Hematopoietic multipotent progenitor cell treated with erythropoietin and hydrocortisone succinate and interleukin-3 and kit ligand, for 8 days (in vitro differentiated cells): ENCODE data around the gene GREB1.

Experiments
- DNase-seq: peaks from one replicate; pipeline ENCODE4 v3.0.0-alpha.2; 2015

The GREB1 gene

GRCh38 chr2:11667866-11668637 lies 134.2 kb downstream of the GREB1 start:
- no peak for DNase-seq

DNA sequence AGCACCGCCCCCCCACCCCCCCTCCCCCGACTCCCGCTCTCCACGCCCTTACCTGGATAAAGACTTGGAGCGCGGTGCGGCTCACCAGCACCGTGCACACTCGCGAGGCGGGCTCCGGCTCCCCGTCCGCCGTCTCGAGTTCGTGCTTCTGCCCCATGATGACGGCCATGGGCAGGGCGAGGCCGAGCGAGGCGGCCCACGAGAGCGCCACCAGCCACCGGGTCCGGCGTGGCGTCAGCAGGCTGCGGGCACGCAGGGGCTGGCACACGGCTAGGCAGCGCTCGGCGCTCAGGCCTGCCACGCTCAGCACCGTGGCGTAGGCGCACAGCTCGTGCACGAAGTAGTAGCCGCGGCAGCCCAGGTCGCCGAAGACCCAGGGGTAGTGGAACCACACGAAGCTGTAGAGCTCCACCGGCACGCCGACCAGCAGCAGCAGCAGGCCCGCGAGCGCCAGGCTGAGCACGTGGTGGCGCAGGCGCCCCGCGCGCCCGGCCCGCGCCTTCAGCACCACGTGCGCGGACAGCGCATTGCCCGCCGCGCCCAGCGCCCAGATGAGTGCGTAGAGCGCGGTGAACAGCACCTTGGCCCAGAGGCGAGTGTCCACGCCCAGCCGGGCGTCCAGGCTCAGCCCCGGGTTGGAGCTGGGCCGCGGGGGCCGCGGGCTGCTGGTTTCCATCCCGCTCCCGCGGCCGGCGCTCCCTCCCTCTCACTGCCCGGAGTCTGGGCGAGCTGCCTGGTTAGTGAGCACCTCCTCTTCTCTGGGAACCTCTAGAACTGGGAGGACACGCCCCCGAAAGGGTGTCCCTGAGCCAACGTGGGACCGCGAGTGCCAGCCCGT lies 135.8 kb downstream of the GREB1 start, which contains the start of gene NTSR2:
NTSR2 (minus strand) TSS at position 742 of the 838 bp plus-strand sequence; CDS start at position 676, 66 bp downstream.
- DNase-seq: peak; percentile 55

- no peak for DNase-seq
Observed at GRCh38 chr2:11672407-11672806, 138.6 kb downstream of the GREB1 start.

DNA sequence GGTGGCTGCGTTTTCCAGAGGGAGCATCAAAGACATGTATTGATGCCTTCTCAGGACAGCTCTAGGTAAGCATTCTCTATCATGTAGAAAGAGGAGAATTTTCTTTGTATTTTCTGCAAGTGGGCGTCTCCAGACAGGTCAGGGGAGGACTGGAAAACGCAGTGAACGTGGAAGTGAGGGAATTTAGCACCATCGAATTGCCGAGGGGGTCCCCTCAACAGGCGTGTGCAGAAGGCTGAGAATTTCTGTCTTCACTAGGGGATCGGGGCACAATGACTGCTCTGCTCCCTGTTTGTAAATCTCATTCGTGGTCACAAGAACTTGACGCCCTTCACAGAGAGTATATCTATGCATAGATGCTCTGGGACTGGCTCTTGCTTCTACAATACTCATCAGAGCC lies 141.1 kb downstream of the GREB1 start:
- DNase-seq: no peak

DNA sequence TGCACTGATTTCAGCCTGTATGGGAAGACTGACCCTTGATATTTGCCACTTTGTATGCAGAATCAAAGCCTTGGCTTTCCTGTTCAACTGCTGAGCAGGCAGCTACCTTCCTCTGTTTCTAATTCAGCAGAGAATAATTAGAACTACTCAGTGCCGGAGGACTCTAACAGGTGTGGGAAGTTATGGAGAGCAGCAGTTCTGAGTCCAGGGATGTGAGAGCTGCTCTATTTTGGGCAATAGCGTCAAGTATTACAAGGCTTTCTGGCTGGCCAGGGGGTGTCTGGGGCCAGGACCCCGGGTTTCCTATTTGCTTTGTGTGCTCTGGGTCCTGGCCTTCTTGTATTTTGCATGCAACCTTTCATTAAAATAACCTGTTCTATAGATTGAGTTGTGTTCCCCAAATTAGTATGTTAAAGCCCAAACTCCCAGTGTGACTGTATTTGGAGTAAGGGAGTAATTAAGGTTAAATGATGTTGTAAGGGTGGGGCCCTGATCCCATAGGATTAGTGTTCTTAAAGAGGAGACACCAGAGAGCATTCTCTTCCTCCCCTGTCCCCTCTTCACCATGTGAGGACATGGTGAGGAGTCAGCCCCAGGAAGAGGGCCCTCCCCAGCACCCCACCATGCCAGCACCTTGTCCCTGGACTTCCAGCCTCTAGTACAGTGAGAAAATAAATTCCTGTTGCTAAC lies 141.7 kb downstream of the GREB1 start:
- no peak for DNase-seq

- DNase-seq: no peak
Observed at GRCh38 chr2:11676640-11677039, 142.8 kb downstream of the GREB1 start.

DNA sequence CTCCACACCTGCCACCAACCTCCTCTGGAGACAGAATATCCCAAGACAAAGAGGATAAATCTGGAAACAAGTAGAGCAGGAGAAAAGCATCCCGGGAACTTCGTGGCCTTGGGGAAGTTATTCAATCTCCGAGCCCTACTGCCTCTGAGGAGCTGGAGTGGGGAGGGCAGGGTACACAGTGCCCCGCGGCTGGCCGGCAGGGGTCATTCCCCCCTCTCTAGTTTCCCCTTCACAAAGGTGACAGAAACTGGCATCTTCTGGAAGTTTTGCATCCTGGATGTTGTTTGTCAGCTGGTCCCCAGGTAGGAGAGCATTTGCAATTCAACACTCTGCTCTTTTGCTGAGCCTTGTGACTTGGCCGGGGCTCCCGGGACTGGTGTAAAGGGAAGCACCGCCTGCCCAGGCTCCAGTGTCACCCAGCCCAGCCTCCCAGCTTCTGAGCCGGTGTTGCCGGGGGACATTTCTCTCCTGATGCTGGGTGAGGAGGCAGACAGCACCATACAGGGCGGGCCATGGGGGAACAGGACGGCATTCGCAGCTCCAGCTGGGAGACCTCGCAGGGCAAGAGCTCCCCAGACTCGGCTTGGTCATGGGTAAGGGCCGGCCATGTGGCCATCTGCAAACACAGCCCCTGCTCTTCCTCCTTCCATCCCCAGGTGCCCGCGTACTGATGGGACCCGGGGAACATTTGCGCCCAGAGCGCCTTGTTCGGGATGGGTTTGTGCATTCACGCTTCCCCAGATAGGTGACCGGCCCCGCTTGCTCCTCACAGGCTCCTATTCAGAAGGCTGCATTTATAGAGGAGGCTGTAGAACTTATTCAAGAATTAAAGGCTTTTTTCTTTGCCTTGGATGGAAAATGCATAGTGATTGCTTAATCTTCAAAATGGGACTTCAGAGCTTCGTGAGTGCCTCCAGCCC lies 143.6 kb downstream of the GREB1 start:
- DNase-seq: no peak

DNA sequence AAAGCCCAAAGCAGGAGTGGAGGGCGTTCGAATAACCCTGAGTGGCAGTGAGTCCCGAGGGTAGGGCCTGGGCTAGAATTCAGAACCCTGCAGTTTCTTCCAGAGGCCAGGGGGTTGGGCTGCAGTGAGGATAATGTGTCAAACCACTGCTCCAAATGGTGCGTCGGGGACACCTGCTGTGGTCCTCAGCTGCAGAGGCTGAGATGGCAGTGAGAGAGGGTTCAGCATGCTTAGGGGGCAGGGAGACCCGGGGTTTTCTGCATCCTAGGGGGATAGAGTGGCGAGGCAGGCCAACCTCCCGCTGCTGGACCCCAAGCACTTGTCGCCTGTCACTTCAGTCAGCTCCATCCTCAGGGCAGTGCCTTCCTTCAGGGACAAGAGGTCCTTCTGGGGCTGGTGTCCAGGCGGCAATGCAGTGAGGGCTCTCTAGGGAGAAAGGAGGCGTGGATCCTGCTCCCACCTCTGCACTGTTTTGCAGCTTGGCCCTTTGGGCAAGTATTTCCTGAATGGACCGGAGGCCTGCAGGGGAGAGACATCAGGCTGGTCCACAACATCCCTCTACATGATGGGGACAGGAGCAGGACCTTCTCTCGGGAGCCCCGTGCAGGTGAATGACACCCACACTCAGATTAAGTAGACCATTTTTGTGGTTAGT lies 144.6 kb downstream of the GREB1 start:
- DNase-seq: no peak

DNA sequence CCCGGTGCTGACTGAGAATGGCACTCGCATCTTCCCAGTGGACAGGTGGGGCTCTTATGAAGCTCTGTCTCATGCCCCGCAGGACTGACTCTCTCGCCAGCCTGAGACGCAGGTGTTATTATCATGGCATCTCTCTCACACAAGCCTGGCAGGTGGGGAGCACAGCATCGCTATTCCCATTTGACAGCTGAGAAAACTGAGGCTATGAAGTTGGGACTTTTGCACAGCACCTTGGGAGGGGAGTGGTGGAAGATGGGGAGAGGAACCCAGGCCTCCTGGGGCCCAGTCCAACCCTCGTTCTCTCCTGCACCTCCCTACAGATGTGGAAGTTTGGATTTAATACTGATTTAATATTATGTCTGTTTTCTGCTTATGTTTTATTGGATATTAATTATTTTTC lies 145.2 kb downstream of the GREB1 start:
- no peak for DNase-seq

- no peak for DNase-seq
Observed at GRCh38 chr2:11679486-11680181, 145.8 kb downstream of the GREB1 start.

GRCh38 chr2:11680182-11680900 lies 146.5 kb downstream of the GREB1 start:
- DNase-seq: no peak

DNA sequence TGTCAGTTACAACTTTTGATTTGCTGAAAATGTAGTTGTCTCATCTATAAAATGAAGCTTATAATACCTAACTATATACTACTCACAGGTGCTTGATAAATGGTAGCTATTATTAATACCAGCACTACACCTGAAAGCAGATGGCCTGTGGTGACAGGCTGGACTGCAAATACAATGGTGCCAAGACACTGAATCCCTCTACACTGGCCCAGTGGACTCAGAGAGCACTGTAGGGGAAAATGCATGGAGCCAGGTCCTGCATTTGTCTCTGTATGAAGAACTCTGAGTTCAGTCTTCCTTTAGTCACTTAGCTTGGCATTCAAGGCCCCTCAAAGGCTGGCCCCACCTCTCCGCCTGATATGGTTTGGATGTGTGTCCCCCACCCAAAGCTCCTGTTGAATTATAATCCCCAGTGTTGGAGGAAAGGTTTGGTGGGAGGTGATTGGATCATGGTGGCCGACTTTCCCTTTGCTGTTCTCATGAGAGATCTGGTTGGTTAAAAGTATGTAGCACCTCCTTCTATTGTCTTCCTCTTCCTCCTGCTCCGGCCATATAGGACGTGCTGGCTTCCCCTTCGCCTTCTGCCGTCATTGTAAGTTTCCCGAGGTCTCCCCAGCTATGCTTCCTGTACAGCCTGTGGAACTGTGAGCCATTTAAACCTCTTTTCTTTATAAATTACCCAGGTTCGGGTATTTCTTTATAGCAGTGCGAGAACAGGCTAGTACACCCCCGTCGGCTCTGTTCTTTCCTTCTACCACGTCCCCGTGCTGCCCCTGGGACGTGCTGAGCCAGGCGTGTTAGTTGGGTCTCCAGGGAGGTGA lies 147.3 kb downstream of the GREB1 start:
- no peak for DNase-seq

DNA sequence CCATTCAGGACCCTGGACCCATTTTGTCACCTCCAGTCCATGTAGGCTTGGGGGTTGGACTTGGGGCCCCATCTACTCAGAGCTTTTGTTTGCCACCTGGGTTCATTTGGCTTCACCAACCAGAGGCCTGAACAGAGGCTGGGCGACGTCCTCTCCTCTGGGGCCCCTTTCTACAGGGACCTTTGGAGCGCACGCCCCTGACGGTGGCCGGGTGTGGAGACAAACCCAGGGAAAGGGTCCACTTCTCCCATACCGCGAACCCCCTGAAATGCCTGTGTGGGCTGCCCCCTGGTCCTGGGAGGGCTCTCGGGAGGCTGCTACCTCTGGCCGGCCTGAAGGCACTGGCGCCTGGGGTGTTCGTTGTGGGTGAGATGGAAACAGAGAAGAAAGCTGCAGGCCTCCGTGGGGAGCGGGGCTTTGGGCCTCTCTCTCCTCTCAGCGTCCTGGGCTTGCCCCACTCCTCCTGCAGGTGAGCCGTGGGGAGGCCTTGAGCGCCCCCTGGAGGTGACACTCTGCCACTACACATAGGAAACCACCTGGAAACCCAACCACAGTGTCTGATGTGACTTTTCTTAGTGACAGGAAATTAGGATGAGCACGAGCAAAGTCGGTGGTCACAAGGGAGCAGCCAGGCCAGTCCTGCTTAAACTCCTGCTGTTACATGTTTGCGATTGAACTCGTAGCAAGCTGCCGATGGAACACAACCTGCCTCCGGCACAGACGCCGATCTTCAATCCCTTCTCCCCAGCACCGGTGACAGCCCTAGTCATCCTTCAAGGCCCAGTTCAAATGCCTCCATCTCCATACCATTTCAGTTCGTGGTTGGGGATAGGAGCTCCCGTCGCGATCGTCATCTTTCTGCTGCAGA lies 148.1 kb downstream of the GREB1 start:
- DNase-seq: peak; percentile 45

GRCh38 chr2:11682590-11682915 lies 148.7 kb downstream of the GREB1 start:
- DNase-seq: no peak

- DNase-seq: no peak
Observed at GRCh38 chr2:11683476-11683875, 149.6 kb downstream of the GREB1 start.

- no peak for DNase-seq
Observed at GRCh38 chr2:11683966-11684365, 150.1 kb downstream of the GREB1 start.

- no peak for DNase-seq
Observed at GRCh38 chr2:11684894-11685460, 151.1 kb downstream of the GREB1 start.

DNA sequence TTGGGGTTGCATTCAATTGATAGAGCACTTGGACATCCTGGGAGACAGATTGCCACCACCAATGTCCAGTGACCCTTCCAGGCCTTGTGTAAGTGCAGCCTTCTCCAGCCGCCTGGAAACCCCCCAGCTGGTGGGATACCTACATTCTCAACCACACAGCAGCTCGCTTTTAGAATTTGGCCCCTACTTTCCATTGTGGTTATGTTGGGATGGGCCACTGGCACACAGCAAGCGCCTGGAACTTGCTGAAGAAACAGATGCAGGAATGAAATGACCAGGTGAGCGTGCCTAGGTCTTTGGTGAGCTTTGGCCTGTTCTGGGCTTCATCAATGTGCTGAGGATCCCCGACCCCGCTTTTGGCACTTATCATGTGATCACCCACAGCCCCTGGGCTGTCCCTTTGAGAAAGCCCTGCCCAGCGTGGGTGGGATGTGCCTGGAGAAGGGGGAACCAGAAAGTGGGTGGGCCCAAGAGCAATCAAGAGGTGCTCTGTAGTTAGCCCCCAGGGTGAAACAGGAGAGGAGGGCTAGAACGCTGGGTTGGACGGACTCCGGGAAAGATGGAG lies 152.1 kb downstream of the GREB1 start:
- no peak for DNase-seq
